Liver (tissue), 9 donors: ENCODE results near the gene TMEM266. TPM values are rescaled to one million over a fixed set of nuclear protein-coding genes. Genes with fewer than 3 reads are reported as not detected.

ENCODE experiments used
- DNase-seq: peaks from one replicate; pipeline ENCODE4 v3.0.0-alpha.2; 2017; ENCODE audit warnings: low spot score
- H3K27ac ChIP-seq, 2 donors: one replicate each; pipeline ENCODE4 v1.7.0; 2013; ENCODE audit warnings: inconsistent platforms in 2 of 2, low read length in 2 of 2, control low read depth in 1 of 2, low read depth in 1 of 2, mild to moderate bottlenecking in 1 of 2
- H3K27me3 ChIP-seq, 4 donors: one replicate each; pipeline versions ENCODE4 v1.6.1 to v1.7.0; 2013; ENCODE audit warnings: low read length in 3 of 4, inconsistent platforms in 1 of 4, mild to moderate bottlenecking in 1 of 4, moderate library complexity in 1 of 4; ENCODE audit not compliant: control insufficient read depth in 4 of 4, insufficient read depth in 4 of 4
- H3K36me3 ChIP-seq, 4 donors: one replicate each; pipeline versions ENCODE4 v1.6.1 to v1.7.0; 2013; ENCODE audit warnings: low read length in 3 of 4, mild to moderate bottlenecking in 3 of 4, low read depth in 1 of 4, moderate library complexity in 1 of 4; ENCODE audit not compliant: control insufficient read depth in 4 of 4, insufficient read depth in 3 of 4
- H3K4me1 ChIP-seq, 4 donors: one replicate each; pipeline versions ENCODE4 v1.6.1 to v1.7.0; 2013; ENCODE audit warnings: low read length in 3 of 4, mild to moderate bottlenecking in 3 of 4, moderate library complexity in 1 of 4; ENCODE audit not compliant: control insufficient read depth in 4 of 4, insufficient read depth in 4 of 4
- H3K4me3 ChIP-seq, 3 donors: one replicate each; pipeline versions ENCODE4 v1.6.1 to v1.7.0; 2013; ENCODE audit warnings: low read length in 3 of 3, control low read depth in 1 of 3, low read depth in 1 of 3, mild to moderate bottlenecking in 1 of 3
- H3K9ac ChIP-seq, 2 donors: one replicate each; pipeline ENCODE4 v1.7.0; 2013; ENCODE audit warnings: low read length in 2 of 2, mild to moderate bottlenecking in 2 of 2, moderate library complexity in 2 of 2, control low read depth in 1 of 2, low read depth in 1 of 2
- H3K9me3 ChIP-seq, 4 donors: one replicate each; pipeline versions ENCODE4 v1.6.1 to v1.7.0; 2013; ENCODE audit warnings: low read length in 3 of 4; ENCODE audit not compliant: control insufficient read depth in 4 of 4
- EGR1 ChIP-seq, 2 donors: IDR thresholded peaks; 2 replicates each; pipeline ENCODE4 v1.6.1; 2016 to 2018; ENCODE audit warnings: antibody characterized with exemption in 2 of 2, low read depth in 2 of 2
- FOXA1 ChIP-seq: IDR thresholded peaks from 2 replicates; pipeline ENCODE4 v1.6.1; 2016; ENCODE audit warnings: antibody characterized with exemption
- FOXA2 ChIP-seq: IDR thresholded peaks from 2 replicates; pipeline ENCODE4 v1.6.1; 2016; ENCODE audit warnings: antibody characterized with exemption
- GABPA ChIP-seq, 2 donors: IDR thresholded peaks in 1 of 2; conservative IDR thresholded peaks in 1 of 2; 2 replicates each; pipeline ENCODE4 v1.6.1; 2016; ENCODE audit warnings: antibody characterized with exemption in 2 of 2, mild to moderate bottlenecking in 1 of 2, moderate library complexity in 1 of 2
- HNF4A ChIP-seq, 2 donors: conservative IDR thresholded peaks; 2 replicates each; pipeline ENCODE4 v1.6.1; 2016; ENCODE audit warnings: antibody characterized with exemption in 2 of 2, mild to moderate bottlenecking in 2 of 2
- HNF4G ChIP-seq: IDR thresholded peaks from 2 replicates; pipeline ENCODE4 v1.6.1; 2016; ENCODE audit warnings: antibody characterized with exemption
- JUND ChIP-seq, 2 donors: IDR thresholded peaks; 2 replicates each; pipeline ENCODE4 v1.6.1; 2016; ENCODE audit warnings: antibody characterized with exemption in 2 of 2
- NR2F2 ChIP-seq: IDR thresholded peaks from 2 replicates; pipeline ENCODE4 v1.6.1; 2016; ENCODE audit warnings: antibody characterized with exemption
- RAD21 ChIP-seq, 2 donors: IDR thresholded peaks; 2 replicates each; pipeline ENCODE4 v1.6.1; 2016; ENCODE audit warnings: antibody characterized with exemption in 2 of 2, mild to moderate bottlenecking in 2 of 2
- RXRA ChIP-seq, 2 donors: IDR thresholded peaks; 2 replicates each; pipeline ENCODE4 v1.6.1; 2017 to 2018; ENCODE audit warnings: antibody characterized with exemption in 2 of 2, mild to moderate bottlenecking in 1 of 2
- SP1 ChIP-seq: IDR thresholded peaks from 2 replicates; pipeline ENCODE4 v1.6.1; 2018; ENCODE audit warnings: antibody characterized with exemption, mild to moderate bottlenecking
- TAF1 ChIP-seq: conservative IDR thresholded peaks from 2 replicates; pipeline ENCODE4 v1.6.1; 2016; ENCODE audit warnings: antibody characterized with exemption, mild to moderate bottlenecking
- YY1 ChIP-seq: IDR thresholded peaks from 2 replicates; pipeline ENCODE4 v1.6.1; 2016; ENCODE audit warnings: antibody characterized with exemption, mild to moderate bottlenecking
- WGBS: extraction: QIAGEN DNeasy Blood & Tissue Kit; methylation state at CpG from one replicate; pipeline ENCODE4 v1.1.7; 2013; 5-methylcytosine and 5-hydroxymethylcytosine counted together
- polyA plus RNA-seq, 2 donors: library from polyadenylated mRNA; stranded (reverse) in 1 of 2; unstranded in 1 of 2; fragments of 200-250 nt in 1 of 2; fragments of >200 nt in 1 of 2; fragmentation: Nextera tagmentation in 1 of 2; extraction: Ambion mirVana in 1 of 2; gene quantifications; one replicate each; pipeline versions ENCODE4 v1.2.1 to v1.2.3, GENCODE V29; 2013 to 2015
- total RNA-seq, 2 donors: library from RNA; depleted of rRNA; stranded (reverse); fragments of >200 nt; gene quantifications; one replicate each; pipeline ENCODE4 v1.2.3, GENCODE V29; 2014
- TF ChIP-seq, protein P1 (sequence below): IDR thresholded peaks from 2 replicates; pipeline ENCODE4 v1.6.1; 2016; ENCODE audit warnings: antibody characterized with exemption, mild to moderate bottlenecking
- TF ChIP-seq, protein P2 (sequence below): IDR thresholded peaks from 2 replicates; pipeline ENCODE4 v1.6.1; 2016; ENCODE audit warnings: antibody characterized with exemption
- TF ChIP-seq, protein P3 (sequence below): IDR thresholded peaks from 2 replicates; pipeline ENCODE4 v1.6.1; 2016; ENCODE audit warnings: antibody characterized with exemption
- TF ChIP-seq, protein P4 (sequence below): IDR thresholded peaks from 2 replicates; pipeline ENCODE4 v1.6.1; 2016; ENCODE audit warnings: antibody characterized with exemption
- TF ChIP-seq, protein P5 (sequence below): fragments of 150-350 bp; IDR thresholded peaks from 2 replicates; pipeline ENCODE4 v1.5.1; 2017; ENCODE audit warnings: improper control_type of control experiment, low read depth, low read length; ENCODE audit not compliant: missing input control
- donor health status: healthy.
- donor health status: healthy.
- donor health status: healthy.
- donor health status: healthy.
- donor health status: healthy.

Gene TMEM266
- total and polyA plus RNA-seq, 4 donors: 0.25 to 1.3 TPM; not detected in 2

DNA sequence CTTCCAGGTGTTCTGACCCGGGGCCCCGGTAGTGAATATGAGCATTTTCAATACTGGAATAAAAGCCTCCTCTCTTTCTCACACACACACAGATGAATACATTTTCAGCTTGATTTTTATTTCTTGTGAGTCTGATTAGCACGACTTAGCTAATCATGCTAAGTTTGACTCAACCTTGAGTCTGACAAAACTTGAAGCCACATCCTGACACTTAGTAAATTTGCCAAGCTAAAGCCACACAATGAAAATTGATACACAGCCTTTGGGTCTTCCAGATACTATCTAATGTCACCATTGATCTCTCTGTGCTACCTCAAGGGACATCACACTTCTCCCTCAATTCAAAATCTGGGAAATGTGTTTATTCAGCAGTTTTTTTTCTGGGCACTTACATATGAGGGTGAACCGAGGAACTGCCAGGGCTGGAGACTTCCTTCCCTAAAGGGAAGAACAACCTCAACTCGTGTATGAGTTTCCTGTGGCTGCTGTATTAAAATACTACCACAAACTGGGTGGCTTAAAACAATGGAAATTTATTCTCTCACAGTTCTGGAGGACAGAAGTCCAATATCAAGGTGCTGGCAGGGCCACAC is 18.6 kb downstream of the TMEM266 start:
- H3K36me3 ChIP-seq: no peaks in the 10 kb centered on the region
- WGBS: 71% methylated on average over 5 of the region's 5 CpGs
- no peak for DNase-seq
- H3K27ac ChIP-seq: no peak overlapping the region
- H3K9ac ChIP-seq: no peak overlapping the region
- H3K27me3 ChIP-seq: no peaks in the 10 kb centered on the region
- no peaks in the 10 kb centered on the region for H3K9me3 ChIP-seq
- H3K4me3 ChIP-seq: no peak overlapping the region
- no peak for TF ChIP-seq NR2F2
- no peaks in the 10 kb centered on the region for H3K4me1 ChIP-seq

DNA sequence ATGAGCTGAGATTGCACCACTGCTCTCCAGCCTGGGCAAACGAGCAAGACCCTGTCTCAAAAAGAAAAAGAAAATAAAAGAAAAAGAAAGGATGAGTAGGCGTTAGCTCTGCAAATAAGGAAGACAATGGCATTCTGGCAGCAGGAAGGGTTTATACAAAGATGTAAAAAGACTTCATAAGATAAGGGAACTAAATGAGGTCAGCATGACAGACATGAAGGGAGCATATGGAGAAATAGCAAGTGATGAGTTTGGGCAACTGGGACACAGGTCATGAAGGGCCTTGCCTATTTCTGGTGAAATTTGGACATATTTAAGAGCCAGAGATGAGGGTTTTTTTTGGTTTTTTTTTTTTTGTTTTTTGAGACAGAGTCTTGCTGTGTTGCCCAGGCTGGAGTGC is 24.5 kb downstream of the TMEM266 start:
- 80% methylated on average over 2 of the region's 2 CpGs for WGBS
- H3K9me3 ChIP-seq: no peaks in the 10 kb centered on the region
- H3K4me3 ChIP-seq: no peak overlapping the region
- no peak overlapping the region for H3K9ac ChIP-seq
- no peaks in the 10 kb centered on the region for H3K27me3 ChIP-seq
- no peak overlapping the region for H3K27ac ChIP-seq
- no peaks in the 10 kb centered on the region for H3K4me1 ChIP-seq
- no peak for DNase-seq
- no peaks in the 10 kb centered on the region for H3K36me3 ChIP-seq
- TF ChIP-seq GABPA (IDR thresholded peaks at IDR 0.05 in 1 of 2, conservative IDR thresholded peaks at IDR 0.05 in 1 of 2) (no peak), SP1 (no peak), JUND (IDR thresholded peaks at IDR 0.05) (no peak), NR2F2 (no peak), FOXA1 (no peak), HNF4G (no peak), HNF4A (conservative IDR thresholded peaks at IDR 0.05) (no peak), TAF1 (no peak), RAD21 (IDR thresholded peaks at IDR 0.05) (no peak), RXRA (IDR thresholded peaks at IDR 0.05) (no peak), YY1 (no peak), EGR1 (IDR thresholded peaks at IDR 0.05; ENCODE audit: low read depth in 2 of 2) (no peak), FOXA2 (no peak)
- TF ChIP-seq, protein P1, sequence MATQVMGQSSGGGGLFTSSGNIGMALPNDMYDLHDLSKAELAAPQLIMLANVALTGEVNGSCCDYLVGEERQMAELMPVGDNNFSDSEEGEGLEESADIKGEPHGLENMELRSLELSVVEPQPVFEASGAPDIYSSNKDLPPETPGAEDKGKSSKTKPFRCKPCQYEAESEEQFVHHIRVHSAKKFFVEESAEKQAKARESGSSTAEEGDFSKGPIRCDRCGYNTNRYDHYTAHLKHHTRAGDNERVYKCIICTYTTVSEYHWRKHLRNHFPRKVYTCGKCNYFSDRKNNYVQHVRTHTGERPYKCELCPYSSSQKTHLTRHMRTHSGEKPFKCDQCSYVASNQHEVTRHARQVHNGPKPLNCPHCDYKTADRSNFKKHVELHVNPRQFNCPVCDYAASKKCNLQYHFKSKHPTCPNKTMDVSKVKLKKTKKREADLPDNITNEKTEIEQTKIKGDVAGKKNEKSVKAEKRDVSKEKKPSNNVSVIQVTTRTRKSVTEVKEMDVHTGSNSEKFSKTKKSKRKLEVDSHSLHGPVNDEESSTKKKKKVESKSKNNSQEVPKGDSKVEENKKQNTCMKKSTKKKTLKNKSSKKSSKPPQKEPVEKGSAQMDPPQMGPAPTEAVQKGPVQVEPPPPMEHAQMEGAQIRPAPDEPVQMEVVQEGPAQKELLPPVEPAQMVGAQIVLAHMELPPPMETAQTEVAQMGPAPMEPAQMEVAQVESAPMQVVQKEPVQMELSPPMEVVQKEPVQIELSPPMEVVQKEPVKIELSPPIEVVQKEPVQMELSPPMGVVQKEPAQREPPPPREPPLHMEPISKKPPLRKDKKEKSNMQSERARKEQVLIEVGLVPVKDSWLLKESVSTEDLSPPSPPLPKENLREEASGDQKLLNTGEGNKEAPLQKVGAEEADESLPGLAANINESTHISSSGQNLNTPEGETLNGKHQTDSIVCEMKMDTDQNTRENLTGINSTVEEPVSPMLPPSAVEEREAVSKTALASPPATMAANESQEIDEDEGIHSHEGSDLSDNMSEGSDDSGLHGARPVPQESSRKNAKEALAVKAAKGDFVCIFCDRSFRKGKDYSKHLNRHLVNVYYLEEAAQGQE: no peak
- TF ChIP-seq, protein P2, sequence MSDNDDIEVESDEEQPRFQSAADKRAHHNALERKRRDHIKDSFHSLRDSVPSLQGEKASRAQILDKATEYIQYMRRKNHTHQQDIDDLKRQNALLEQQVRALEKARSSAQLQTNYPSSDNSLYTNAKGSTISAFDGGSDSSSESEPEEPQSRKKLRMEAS: no peak
- TF ChIP-seq, protein P3, sequence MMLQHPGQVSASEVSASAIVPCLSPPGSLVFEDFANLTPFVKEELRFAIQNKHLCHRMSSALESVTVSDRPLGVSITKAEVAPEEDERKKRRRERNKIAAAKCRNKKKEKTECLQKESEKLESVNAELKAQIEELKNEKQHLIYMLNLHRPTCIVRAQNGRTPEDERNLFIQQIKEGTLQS: no peak
- TF ChIP-seq, protein P4, sequence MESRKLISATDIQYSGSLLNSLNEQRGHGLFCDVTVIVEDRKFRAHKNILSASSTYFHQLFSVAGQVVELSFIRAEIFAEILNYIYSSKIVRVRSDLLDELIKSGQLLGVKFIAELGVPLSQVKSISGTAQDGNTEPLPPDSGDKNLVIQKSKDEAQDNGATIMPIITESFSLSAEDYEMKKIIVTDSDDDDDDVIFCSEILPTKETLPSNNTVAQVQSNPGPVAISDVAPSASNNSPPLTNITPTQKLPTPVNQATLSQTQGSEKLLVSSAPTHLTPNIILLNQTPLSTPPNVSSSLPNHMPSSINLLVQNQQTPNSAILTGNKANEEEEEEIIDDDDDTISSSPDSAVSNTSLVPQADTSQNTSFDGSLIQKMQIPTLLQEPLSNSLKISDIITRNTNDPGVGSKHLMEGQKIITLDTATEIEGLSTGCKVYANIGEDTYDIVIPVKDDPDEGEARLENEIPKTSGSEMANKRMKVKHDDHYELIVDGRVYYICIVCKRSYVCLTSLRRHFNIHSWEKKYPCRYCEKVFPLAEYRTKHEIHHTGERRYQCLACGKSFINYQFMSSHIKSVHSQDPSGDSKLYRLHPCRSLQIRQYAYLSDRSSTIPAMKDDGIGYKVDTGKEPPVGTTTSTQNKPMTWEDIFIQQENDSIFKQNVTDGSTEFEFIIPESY: no peak
- TF ChIP-seq, protein P5, sequence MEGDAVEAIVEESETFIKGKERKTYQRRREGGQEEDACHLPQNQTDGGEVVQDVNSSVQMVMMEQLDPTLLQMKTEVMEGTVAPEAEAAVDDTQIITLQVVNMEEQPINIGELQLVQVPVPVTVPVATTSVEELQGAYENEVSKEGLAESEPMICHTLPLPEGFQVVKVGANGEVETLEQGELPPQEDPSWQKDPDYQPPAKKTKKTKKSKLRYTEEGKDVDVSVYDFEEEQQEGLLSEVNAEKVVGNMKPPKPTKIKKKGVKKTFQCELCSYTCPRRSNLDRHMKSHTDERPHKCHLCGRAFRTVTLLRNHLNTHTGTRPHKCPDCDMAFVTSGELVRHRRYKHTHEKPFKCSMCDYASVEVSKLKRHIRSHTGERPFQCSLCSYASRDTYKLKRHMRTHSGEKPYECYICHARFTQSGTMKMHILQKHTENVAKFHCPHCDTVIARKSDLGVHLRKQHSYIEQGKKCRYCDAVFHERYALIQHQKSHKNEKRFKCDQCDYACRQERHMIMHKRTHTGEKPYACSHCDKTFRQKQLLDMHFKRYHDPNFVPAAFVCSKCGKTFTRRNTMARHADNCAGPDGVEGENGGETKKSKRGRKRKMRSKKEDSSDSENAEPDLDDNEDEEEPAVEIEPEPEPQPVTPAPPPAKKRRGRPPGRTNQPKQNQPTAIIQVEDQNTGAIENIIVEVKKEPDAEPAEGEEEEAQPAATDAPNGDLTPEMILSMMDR: no peak
